ENCODE data around the gene KSR2.

KSR2 gene

DNA sequence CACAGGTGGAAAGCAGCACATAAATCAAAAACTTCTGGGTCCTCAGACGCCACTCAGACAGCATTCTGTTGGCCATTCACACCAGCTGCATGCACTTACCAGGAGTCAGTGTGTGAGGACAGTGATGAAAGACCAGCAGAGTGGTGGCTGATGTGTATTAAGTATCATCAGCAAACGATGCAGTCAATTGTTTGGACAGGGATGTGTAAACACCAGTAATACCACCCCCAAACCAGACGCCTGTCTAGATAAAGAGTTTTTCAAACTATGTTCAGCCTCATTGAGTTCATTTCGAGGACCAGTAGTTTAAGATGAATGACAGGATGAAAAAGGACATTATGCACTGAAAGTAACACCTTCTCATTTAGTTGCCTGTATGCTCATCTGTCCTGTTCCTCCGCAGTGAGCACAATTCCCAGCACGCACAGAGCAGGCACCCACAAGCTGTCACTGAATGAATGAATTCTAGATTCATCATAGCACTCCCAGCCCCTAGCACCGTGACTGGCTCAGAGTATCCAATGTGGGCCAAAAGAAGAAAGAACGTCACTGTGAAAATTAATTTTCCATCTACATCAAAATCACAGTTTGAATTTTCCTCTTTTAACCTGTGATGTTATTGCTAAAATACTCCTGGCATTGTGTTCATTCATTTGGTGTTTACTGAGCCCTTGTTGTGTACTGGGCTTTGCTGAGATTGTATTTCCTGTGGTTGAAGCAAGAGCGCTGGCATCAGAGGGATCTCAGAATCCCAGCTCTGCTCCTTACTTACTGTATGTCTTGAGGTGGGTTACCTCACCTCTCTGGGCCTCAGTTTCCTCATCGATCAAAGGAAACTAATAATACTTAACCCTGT is 482.6 kb downstream of the KSR2 start:
- no peaks in the 10 kb centered on the region for H3K27me3 Mint-ChIP-seq
- H3K4me3 Mint-ChIP-seq: no peak overlapping the region
- no peaks in the 10 kb centered on the region for H3K4me1 Mint-ChIP-seq (ENCODE audit: low read depth)
- H3K27ac Mint-ChIP-seq: no peak overlapping the region
- H3K36me3 Mint-ChIP-seq: no peaks in the 10 kb centered on the region
- peaks cover 5% of the 10 kb centered on the region for H3K9me3 Mint-ChIP-seq (ENCODE audit: low read depth)

DNA sequence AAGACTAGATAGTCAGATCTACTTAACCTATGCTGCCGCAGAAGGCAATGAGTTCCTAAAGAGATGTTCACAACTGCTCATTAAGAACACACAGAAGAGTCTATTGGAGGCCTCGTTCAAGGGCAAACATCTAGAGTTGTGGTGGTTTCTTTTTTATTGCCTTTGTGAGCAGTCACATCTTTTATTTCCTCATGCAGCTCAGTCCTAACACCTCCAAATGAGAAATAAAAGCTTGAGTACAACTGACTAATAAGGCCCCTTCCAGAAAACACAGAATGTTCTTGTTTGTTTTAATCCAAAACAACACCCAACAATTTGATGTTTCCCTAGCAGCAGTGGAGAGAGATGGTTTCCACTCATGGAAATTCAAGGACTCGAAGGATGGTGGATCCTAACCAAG is 483.9 kb downstream of the KSR2 start:
- Mint-ChIP-seq H3K4me1 (ENCODE audit: low read depth) (no peaks in the 10 kb centered on the region), H3K9me3 (ENCODE audit: low read depth) (peaks cover 8% of the 10 kb centered on the region), H3K4me3 (no peak overlapping the region), H3K27me3 (peaks cover 2% of the 10 kb centered on the region), H3K36me3 (no peaks in the 10 kb centered on the region), H3K27ac (no peak overlapping the region)

DNA sequence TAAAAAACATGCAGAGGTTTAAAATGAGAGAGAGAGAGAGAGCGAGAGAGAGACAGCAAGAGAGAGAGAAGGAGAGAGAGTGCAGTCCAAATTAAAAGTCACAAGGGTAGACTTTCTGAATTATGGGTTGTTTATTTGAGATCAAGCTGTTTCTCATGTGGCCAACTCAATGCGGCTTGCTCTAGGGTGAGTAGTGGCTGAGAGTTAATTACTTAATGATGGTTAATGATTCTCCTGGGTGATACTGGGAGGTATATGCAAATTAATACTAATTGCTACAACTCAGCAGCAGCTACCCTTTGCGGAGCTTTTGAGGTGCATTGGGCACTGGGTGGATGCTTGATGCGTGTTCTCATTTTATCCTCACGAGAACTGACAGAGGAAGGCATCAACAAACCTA is 485.3 kb downstream of the KSR2 start:
- Mint-ChIP-seq H3K36me3 (no peaks in the 10 kb centered on the region), H3K9me3 (ENCODE audit: low read depth) (peaks cover 8% of the 10 kb centered on the region), H3K27ac (no peak overlapping the region), H3K27me3 (peaks cover 3% of the 10 kb centered on the region), H3K4me1 (ENCODE audit: low read depth) (no peaks in the 10 kb centered on the region), H3K4me3 (no peak overlapping the region)

DNA sequence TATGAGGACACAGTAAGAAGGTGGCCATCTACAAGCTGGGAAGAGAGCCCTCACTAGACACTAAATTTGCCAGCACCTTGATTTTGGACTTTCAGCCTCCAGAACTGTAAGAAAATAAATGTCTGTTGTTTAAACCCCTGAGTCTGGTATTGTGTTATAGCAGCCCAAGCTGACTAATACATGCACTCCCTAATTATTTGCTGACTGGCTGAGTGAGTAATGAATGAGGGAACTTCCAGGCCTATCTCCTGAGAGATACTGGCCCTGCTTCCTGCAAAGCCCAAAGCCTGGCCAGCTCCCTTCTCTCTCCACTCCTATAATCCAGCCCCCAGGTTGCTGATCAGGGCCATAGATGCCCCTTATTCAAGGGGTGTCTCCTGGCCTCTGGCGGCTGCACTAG is 487.3 kb downstream of the KSR2 start:
- Mint-ChIP-seq H3K9me3 (ENCODE audit: low read depth) (peaks cover 8% of the 10 kb centered on the region), H3K4me3 (no peak overlapping the region), H3K27me3 (peaks cover 3% of the 10 kb centered on the region), H3K4me1 (ENCODE audit: low read depth) (no peaks in the 10 kb centered on the region), H3K36me3 (no peaks in the 10 kb centered on the region), H3K27ac (no peak overlapping the region)

DNA sequence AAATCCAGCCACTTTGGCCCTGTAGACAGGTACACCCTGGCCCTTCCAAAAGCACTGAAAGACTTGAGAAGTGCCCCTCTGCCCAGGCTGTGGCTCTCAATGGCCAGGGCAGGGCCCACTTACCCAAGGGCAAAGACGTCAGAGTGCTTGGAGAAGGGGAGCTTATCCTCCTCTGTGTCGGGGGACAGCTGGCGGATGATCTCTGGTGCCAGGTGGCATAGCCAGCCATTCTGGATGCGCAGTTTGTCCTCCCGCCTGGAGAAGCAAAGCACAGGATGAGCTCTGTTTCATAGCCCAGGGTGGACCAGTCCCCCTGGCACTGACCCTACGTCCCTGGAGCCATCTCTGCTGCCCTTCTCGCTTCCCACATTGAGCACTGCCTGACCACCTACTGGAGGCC is 492.4 kb downstream of the KSR2 start:
- H3K4me1 Mint-ChIP-seq (ENCODE audit: low read depth): no peaks in the 10 kb centered on the region
- H3K27me3 Mint-ChIP-seq: peaks cover 3% of the 10 kb centered on the region
- H3K27ac Mint-ChIP-seq: no peak overlapping the region
- H3K36me3 Mint-ChIP-seq: no peaks in the 10 kb centered on the region
- peaks cover 4% of the 10 kb centered on the region for H3K9me3 Mint-ChIP-seq (ENCODE audit: low read depth)
- H3K4me3 Mint-ChIP-seq: no peak overlapping the region

DNA sequence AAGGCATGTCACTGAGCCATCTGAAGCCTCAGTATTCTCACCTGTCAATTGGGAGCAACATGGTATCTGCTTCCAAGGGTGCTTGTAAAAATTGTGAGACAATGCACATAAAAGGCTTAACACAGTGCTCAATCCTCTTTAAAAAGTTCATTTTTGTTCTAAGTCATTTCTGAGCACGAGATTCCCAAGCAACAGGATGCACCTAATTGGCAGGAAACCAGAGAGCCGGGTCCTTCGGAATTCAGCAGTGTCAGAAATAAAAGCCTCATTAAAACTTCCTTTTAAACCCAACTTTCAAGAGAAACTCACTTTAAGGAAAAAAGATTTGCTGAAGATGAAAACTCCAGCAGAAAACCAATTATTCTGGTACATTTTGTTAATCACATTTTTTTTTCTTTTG is 494.9 kb downstream of the KSR2 start:
- Mint-ChIP-seq H3K27ac (no peak overlapping the region), H3K4me3 (no peak overlapping the region), H3K27me3 (no peaks in the 10 kb centered on the region), H3K4me1 (ENCODE audit: low read depth) (no peaks in the 10 kb centered on the region), H3K9me3 (ENCODE audit: low read depth) (no peaks in the 10 kb centered on the region), H3K36me3 (no peaks in the 10 kb centered on the region)

DNA sequence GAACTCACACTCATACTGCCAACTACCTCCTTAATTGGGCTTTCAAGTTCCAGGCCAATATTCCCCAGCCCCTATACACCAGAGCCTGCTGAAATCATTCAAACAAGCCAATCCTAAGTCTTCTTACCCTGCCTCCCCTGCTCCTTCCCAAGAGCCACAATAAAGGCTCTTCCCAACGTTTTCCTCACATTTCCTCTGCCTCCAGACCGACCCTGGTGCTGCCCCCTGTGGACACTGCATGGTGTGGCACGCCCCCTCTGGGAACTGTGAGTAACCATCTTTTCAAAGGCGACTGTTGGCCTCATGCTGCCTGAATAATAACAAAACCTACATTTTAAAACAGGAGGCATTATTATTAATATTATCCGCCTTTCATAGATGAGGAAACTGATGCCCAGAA is 495.8 kb downstream of the KSR2 start:
- Mint-ChIP-seq H3K27me3 (no peaks in the 10 kb centered on the region), H3K4me3 (no peak overlapping the region), H3K27ac (no peak overlapping the region), H3K9me3 (ENCODE audit: low read depth) (no peaks in the 10 kb centered on the region), H3K36me3 (no peaks in the 10 kb centered on the region), H3K4me1 (ENCODE audit: low read depth) (no peaks in the 10 kb centered on the region)

DNA sequence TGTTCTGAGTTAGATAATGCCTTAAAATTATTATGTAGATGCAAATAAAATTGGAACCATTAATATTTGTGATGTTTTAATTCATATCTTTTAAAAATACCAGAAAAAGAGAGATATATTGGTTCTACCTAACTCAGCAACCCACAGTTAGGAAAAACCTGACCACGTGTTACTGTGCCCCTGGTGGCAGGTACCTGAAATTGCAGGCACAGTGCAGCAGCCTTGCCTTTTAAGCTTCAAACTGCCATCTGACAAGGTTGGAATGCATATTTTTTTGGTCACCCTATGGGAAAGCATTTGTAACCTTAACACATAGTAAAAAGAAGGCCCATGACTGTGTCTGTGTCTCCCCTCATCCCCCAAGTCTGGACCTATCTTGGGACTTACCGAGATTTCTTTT is 498.0 kb downstream of the KSR2 start:
- Mint-ChIP-seq H3K9me3 (ENCODE audit: low read depth) (no peaks in the 10 kb centered on the region), H3K4me3 (no peak overlapping the region), H3K27ac (no peak overlapping the region), H3K4me1 (ENCODE audit: low read depth) (no peaks in the 10 kb centered on the region), H3K36me3 (no peaks in the 10 kb centered on the region), H3K27me3 (no peaks in the 10 kb centered on the region)

DNA sequence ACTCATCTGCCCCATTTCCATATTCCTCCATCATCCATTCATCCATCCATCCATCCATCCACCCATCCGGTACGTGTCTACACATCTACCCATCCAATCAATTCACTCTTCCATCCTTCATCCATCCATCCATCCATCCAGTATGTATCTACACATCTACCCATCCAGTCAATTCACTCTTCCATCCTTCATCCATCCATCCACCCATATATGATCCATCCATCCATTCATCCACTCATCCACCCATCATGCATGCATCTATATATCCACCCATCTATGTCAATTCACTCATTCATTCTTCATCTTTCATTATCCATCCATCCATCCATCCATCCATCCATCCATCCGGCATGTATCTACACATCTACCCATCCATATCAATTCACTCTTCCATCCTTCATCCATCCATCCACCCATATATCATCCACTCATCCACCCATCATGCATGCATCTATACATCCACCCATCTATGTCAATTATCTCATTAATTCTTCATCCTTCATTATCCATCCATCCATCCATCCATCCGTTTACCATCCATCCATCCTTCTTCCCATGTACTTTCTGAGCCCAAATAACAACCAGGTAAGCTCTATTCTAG is 498.8 kb downstream of the KSR2 start:
- no peaks in the 10 kb centered on the region for H3K4me1 Mint-ChIP-seq (ENCODE audit: low read depth)
- no peak overlapping the region for H3K4me3 Mint-ChIP-seq
- H3K27ac Mint-ChIP-seq: no peak overlapping the region
- H3K9me3 Mint-ChIP-seq (ENCODE audit: low read depth): no peaks in the 10 kb centered on the region
- no peaks in the 10 kb centered on the region for H3K27me3 Mint-ChIP-seq
- H3K36me3 Mint-ChIP-seq: no peaks in the 10 kb centered on the region

DNA sequence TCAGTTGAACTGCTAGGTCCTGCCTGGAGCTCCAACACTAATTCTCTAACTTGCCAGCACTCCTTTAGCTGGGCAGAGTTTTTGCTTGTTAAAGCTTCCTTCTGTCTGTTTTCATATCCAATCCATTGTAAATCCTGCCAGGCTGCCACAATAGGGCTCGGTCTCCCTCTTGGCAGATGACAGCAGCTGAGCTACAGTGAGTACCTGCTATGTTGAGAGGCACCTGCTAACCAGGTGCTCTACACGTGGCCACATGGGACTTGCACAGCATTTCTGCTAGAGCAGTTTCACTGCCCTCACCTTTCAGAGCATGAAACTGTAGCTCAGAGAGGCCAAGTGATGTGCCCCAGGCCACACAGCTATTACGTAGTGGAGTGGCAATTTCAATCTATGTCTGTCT is 500.8 kb downstream of the KSR2 start:
- no peaks in the 10 kb centered on the region for H3K36me3 Mint-ChIP-seq

DNA sequence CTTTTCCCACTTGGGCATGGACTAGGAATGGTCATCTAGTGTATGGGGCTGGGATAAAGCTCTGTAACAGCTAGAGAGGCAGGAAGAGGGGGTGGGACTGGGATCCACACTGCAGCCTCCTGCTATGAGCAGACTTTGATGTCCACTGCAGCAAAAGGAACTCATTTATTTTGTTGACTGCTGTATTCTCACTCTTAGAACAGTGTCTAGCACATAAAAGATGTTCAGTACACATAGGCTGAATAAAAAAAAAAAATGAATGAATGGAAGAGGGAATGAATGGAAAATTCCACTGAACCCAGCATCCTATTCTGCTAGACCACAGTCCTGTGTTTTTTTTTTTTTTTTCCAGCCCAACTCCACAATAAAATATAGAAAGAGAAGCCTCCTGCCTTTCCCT is 501.2 kb downstream of the KSR2 start:
- H3K4me1 Mint-ChIP-seq (ENCODE audit: low read depth): no peaks in the 10 kb centered on the region
- no peak overlapping the region for H3K27ac Mint-ChIP-seq
- no peak overlapping the region for H3K4me3 Mint-ChIP-seq
- H3K27me3 Mint-ChIP-seq: peaks cover 2% of the 10 kb centered on the region
- no peaks in the 10 kb centered on the region for H3K9me3 Mint-ChIP-seq (ENCODE audit: low read depth)
- no peaks in the 10 kb centered on the region for H3K36me3 Mint-ChIP-seq

More for the DNA sequence above, 500.8 kb downstream of the KSR2 start:
- Mint-ChIP-seq H3K27me3 (peaks cover 1% of the 10 kb centered on the region), H3K27ac (no peak overlapping the region), H3K4me1 (ENCODE audit: low read depth) (no peaks in the 10 kb centered on the region), H3K9me3 (ENCODE audit: low read depth) (no peaks in the 10 kb centered on the region), H3K4me3 (no peak overlapping the region)

DNA sequence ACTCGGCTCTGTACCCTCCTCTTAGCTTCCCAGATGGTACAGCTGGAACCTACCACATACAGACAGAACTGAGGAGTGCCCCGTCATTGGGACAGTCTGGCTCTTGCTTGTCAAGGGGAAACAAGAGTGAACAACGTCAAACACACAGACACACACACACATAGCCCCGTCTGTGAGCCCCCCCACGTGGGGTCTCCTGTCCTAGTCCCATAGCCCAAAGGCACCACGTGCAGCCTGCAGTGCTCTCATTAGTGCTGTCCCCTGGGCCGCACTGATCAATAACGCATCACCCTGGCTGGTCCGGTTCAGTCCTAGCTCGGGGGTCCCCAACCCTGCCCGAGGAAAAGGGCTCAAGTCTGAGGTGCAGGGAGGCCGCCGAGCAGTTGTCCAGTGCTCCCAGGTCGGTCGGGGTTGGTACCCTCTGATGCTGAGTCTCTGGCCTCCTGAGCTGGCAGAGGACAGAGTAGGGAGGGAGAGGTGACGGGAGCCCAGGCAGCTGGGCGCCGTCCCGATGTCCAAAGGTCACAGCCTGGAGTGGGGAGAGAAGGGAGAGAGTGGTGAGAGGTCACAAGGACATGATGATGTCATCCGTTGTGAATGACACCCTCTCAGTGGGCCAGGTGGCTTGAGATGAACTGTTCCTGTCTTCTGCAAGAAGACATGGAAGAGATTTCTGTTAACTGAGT is 502.0 kb downstream of the KSR2 start:
- Mint-ChIP-seq H3K9me3 (ENCODE audit: low read depth) (no peaks in the 10 kb centered on the region), H3K27me3 (peaks cover 5% of the 10 kb centered on the region), H3K4me3 (no peak overlapping the region), H3K36me3 (no peaks in the 10 kb centered on the region), H3K27ac (no peak overlapping the region), H3K4me1 (ENCODE audit: low read depth) (no peaks in the 10 kb centered on the region)

DNA sequence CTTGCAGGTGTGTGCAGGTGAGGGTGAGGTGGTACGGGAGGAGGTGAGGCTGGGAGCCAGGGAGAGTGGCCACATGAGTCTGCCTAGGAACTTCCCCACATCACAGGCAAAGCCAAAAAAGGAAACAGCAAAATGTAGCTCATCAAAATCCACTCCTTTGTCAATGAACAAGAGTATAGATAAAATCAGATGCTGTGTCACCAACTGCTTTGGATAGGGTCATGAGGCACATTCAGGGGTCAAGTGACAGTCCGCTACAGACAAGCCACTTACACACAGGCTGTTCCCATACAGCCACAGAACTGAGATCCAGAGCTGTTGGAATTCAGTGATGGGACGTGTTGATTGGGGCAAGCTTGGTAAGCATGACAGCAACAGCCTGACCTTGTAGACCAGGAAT is 507.1 kb downstream of the KSR2 start:
- H3K27me3 Mint-ChIP-seq: peaks cover 9% of the 10 kb centered on the region
- no peaks in the 10 kb centered on the region for H3K9me3 Mint-ChIP-seq (ENCODE audit: low read depth)

DNA sequence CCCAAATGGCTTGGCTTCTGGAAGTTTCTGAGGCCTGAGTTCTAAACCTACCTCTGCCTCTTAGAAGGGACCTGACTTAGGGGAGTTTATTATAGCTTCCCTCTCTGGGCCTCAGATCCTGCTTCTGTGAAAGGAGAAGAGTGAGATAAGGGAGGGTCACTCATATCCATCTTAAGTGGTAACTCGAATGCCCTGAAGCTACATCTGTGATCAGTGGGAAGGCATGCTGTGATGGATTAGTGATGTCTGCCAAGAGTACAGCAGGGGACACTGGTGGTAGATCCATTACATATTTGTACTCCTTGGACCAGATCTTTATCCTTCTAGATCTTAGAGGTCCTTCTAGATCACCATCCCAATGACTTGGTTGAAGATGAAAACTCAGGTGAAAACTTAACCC is 509.6 kb downstream of the KSR2 start:
- Mint-ChIP-seq H3K4me1 (ENCODE audit: low read depth) (no peaks in the 10 kb centered on the region), H3K4me3 (no peak overlapping the region), H3K27ac (no peak overlapping the region), H3K9me3 (ENCODE audit: low read depth) (no peaks in the 10 kb centered on the region), H3K27me3 (peaks cover 13% of the 10 kb centered on the region), H3K36me3 (no peaks in the 10 kb centered on the region)

More for the DNA sequence above, 507.1 kb downstream of the KSR2 start:
- Mint-ChIP-seq H3K4me1 (ENCODE audit: low read depth) (no peaks in the 10 kb centered on the region), H3K36me3 (no peaks in the 10 kb centered on the region), H3K4me3 (no peak overlapping the region), H3K27ac (no peak overlapping the region)

DNA sequence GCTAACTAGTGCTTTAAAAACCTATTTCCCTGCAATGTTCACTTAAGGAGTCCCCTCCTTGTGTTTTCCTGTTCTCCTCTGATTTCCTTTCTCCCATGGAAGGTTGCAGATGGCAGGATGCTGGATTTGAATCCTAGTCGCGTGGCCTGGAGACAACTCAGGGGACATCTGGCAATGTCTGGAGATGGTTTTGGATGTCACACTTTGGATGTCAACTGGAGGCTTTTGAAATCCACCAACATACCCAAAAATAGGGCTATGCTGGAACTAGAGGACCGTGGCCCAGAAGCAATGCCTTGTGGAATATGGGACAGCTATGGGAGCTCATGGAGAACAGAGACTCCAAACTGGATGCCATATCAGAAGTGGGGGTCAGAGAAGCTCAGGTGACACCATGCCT is 511.6 kb downstream of the KSR2 start:
- Mint-ChIP-seq H3K27me3 (peaks cover 7% of the 10 kb centered on the region), H3K27ac (no peak overlapping the region), H3K36me3 (no peaks in the 10 kb centered on the region), H3K9me3 (ENCODE audit: low read depth) (no peaks in the 10 kb centered on the region), H3K4me3 (no peak overlapping the region), H3K4me1 (ENCODE audit: low read depth) (no peaks in the 10 kb centered on the region)
